Stimulated activated CD8-positive, alpha-beta memory T cell treated with anti-CD3 and anti-CD28 coated beads, Interleukin-12 subunit alpha, Interleukin-12 subunit beta, amount 100 ng/mL, for 4 hours (primary cell): ENCODE measurements around the gene VRK1.

ENCODE experiments used
- DNase-seq: peaks from one replicate; pipeline ENCODE4 v3.0.0-alpha.2; 2020; ENCODE audit warnings: low read depth

Gene VRK1

GRCh38 chr14:96826818-96827217, 29.6 kb downstream of the VRK1 start:
- no peak for DNase-seq

DNA sequence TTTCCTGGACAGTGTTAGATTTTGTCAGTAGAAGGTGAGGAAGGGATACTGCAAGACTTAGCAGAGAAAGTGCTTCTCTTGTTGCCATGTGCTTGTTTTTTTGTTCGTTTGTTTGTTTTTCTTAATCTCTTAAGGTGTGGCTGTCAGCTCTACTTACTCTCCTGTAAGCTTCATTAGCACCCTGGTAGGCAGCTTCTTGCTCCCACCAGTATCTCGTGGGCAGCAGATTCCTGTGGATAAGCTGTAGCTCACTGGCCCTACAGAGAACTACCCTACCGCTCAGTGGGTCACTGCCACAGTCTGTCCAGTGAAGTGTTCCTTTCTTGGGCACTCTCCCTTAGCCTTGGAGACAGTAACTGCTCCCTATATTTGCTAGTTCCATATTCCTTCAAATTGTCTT, 30.1 kb downstream of the VRK1 start:
- no peak for DNase-seq

GRCh38 chr14:96829791-96830190, 32.6 kb downstream of the VRK1 start:
- no peak for DNase-seq

DNA sequence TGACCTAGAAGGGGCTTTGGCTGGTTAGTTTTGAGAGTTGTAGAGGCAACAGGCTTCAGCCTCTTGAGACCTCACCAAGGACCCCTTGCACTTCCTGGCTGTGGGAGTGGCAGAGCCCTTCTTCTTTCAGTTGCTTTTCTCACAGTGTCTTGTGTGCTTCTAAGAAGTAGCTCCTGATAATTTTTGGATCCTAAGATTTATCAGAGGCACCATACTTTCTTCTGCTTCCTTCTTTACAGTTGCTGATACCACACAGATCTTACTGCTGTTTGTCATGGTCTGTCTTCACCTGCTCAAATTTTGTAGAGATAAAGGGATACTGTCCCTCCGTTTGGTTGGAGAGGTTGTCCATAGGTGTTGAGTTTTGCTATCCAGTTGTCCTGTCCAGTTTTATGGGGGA, 33.8 kb downstream of the VRK1 start:
- no peak for DNase-seq

- no peak for DNase-seq
Measured at GRCh38 chr14:96832351-96832750, 35.2 kb downstream of the VRK1 start.

- DNase-seq = no peak
Measured at GRCh38 chr14:96838449-96838848, 41.3 kb downstream of the VRK1 start.

DNA sequence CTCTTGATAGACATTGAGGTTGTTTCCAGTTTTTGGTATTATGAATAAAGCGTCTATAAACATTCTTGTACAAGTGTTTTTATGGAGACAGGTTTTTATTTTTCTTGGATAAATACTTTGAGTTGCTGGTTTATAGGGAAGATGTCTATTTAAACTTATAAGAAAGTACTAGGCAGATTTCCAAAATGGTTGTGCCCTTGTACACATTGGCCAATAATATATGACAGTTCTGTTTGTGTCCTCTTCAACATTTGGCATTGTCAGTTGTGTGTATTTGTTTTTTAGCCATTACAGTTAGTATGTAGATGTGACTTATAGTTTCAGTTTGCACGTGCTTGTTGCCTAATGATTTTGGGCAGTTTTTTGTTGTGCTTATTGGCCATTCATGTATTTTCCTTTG, 42.1 kb downstream of the VRK1 start:
- no peak for DNase-seq

DNA sequence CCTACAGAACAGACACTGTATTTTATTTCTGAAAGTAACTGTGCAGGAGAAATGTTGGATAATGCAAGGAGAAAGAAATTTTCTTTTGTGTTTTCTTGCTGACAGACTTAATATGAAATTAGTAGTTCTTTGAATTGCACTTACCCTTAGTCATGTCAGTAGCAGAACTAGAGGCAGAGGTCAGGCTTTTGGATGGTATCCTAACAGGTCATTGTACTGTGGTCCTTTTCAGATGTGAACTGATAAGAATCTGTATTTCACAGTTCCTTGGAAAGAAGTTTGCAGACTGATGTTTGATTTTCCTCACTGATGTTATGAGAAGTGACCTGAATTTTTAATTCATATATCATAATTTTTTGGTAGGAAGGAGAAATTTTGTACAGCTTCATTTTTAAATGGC, 46.0 kb downstream of the VRK1 start:
- DNase-seq = no peak

DNA sequence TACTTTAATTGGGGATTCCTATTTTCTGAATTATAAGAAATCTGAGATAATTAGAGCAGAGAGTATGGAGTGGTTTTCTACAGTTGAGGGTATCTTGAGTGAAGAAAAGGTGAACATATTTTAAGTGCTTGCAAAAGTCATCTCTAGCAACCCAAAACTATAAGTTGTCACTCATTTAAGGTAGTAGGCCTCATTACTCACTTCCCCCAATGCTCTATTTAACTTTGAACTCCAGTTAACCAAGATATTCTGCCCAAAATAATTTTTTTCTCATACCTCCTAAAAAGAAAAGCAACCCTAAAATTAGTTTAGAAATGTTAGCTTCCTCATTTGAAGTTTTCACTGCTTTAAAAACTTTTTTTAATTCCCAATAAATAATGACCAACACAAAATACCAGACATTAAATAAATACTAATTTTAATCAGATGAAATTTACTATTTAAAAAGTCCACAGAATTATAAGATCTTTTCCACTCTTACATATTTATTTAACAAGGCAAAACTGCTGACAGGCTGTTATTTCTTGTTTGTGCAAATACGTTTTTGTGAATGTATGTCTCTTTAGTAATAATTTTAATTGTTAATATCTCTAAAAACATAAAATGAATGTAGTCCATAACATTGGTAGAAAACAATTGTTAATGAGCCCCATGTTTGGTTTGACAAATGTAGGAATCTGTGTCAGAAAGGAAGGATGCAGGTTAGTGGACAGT, 47.8 kb downstream of the VRK1 start:
- no peak for DNase-seq

DNA sequence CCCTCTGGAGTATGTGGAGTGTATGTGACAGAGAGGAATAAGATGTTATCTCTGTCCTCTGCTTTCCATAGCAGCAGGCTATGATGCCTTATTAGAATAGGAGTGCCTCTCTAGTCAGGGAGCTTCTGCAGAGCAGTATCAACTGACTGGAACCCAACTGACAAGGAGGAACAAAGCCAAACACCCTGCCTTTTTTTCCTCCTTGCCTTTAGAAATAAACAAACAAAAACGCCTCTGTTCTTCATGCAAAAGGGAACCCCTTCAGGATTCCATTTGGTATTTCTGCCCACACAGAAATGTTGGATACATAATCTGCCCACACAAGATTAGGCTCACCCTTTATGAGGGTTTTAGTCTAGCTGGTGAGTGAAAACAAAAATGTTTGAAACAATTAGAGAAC, 50.3 kb downstream of the VRK1 start:
- DNase-seq = no peak

DNA sequence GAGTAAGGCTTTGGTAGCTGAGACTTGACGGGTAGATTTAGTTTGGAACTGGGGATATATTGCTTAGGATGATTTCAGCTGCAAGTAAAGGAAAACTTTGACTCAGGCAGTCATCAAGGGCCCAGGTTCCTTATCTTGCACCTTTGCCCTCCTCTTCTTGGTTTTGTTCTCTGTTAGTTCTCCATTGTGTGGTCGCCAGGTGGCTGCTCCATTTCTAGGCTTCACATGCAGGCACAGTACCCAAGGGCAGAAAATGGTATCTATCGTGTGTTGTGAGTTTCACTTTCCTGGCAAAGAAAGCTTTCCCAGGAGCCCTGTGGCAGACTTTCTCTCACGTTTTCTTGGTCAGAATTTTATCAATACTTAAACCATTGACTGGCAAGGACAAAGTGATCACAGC, 50.8 kb downstream of the VRK1 start:
- DNase-seq = no peak

- DNase-seq = no peak
Measured at GRCh38 chr14:96849733-96850132, 52.6 kb downstream of the VRK1 start.

DNA sequence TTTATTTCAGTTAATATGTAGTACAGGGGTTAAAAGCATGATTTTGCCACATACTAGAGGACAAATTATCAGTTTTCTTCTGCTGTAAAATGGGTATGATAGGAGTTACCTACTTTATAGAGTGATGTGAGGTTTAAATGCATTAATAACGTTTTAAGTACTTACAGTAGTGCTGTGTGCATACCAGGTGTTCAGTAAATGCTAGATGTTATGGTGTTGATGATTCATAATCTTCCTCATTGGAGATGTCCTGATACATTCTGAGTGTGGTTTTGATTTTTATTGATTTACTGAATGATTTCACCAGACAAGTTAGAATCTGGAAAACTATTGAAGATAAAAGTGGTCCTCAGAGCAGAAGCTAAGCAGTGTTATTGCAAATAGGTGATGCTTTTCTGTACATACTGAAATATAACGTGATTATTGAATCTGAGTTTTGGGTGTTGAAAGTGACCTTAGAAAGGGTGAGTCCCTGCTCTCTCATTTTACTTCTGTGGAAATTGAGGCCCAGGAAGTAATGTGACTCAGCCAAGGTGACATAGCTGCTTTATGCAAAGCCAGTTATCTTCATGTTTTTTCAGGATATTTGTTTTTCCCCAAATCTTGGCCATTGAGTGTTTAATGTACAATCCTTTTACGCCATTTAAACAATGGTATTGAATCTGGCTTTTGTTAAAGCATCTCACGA, 54.7 kb downstream of the VRK1 start:
- DNase-seq = no peak

DNA sequence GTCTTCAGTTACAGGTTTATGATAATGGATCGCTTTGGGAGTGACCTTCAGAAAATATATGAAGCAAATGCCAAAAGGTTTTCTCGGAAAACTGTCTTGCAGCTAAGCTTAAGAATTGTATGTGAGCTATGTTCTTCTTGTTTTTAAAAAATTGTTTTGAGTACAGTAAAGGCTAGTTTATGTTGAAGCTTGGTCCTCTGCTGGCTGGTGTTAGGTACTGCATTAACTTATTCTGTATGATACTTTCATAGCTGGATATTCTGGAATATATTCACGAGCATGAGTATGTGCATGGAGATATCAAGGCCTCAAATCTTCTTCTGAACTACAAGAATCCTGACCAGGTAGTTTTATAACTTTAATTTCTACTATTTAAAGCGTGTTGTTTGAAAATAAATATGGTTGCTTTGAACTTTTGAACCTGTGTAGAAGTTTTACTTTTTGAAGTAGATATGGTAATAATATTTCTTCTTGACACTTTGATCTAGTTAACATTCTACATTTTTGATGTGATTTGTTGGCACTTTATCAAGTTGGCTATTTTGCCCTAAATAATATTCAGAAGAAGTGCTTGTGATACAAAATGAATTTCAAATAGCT, 55.7 kb downstream of the VRK1 start:
- no peak for DNase-seq

- DNase-seq = no peak
Measured at GRCh38 chr14:96858643-96859042, 61.5 kb downstream of the VRK1 start.

DNA sequence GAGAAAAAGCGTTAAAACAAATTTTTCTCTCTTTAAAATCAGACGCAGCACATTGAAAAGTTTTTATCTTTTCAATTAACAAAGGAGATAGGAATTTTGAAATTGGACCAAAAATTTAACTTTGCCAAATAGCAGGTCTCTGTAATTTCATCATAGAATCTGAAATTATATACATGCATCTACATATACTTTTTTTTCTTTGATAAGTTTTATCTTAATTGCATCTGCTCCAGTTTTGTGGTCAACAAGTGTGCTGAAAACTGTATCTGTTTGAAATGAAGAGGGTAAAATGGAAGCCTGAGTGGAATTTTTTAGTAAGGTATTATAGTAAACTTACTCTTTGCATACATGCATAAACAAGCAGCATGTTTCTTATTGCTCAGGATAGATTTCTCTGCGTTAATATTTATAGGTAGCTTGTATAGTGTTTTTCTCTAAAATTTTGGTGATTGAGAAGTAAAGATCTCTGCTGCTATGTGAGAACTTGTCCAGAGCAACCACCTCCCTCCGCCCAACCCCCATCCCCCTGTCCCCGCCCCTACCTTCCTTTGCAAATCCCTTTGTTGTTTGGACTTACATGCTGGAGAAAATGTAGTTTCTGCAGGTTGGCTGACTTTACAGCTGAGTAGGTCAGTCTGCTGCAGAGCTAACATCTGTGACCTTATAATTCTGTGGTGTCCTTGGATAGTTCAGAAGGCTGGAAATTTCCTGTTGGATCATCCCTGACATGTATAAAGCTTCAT, 64.6 kb downstream of the VRK1 start:
- no peak for DNase-seq

DNA sequence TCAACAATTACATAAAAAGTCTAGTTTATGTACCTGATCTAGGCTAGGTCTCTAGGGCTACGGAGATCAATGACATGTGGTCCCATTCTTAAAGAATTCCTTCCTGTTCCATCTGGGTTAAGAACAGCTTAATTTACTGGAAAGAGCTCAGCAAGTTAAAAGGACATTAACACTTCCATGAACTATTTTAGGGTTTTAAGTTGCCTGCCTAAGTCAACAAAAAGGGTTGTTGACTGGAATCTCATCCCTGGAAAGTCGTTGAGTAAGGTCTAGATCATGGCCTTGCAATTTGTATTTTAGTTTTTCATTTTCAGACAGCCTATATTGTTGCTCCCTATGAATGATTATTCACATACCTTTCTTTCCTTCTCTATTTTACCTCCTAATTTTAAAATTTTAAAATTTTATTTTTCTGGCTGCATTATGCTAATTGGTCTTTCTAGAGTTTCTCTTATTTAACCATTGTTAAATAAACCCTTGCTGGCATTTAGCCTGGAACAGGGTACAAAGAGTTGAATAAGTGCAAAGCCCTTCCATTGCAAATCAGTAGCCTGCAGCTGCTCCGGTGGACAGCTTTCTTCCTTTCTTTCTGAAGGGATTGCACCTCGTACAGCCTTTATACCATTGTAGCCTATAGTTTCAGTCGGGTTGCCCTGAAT, 66.3 kb downstream of the VRK1 start:
- no peak for DNase-seq

GRCh38 chr14:96863986-96864330, 66.8 kb downstream of the VRK1 start:
- DNase-seq = no peak

- DNase-seq = no peak
Measured at GRCh38 chr14:96867634-96868033, 70.5 kb downstream of the VRK1 start.

- no peak for DNase-seq
Measured at GRCh38 chr14:96874127-96874526, 76.9 kb downstream of the VRK1 start.

DNA sequence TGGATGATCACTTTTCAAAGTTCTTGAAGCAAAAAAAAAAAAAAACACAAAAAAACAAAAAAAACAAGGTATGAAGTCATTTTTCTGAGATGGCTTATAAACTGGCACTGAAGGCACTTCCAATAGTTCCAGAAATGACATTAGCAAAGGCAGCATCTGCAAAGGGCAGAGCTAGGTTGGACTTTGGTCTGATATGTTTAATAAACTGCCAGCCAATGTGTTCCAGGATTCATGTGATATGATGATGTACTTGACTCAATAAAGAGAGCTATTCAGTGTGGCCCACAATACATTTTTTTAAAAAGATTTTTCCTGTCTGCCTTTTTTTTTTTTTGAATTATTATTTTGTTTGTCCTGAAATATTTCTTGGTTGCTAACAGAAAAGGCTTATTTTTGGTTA, 79.6 kb downstream of the VRK1 start:
- DNase-seq = no peak

DNA sequence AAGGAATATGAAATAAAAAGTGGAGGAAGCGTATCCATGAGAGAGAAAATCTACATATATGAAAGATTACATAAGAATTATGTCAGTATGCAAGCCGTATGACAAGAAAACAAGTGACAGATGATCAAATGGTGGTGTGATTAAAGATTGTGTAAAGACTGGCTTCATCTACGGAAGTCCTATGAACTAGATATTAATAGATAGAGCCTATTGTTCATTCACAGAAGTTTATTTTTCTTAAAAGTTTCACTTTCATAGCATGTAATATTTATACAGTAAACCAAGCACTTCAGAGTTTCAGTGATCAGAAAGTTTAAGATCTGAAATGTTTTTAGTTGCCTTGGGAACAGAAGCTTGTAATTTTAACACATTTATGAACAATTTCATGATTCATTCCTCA, 84.5 kb downstream of the VRK1 start:
- DNase-seq = no peak
